ENCODE data around the gene CACTIN.
A peak's percentile ranks its signal among the peaks of the same experiment; 100 is the strongest.

The CACTIN gene

DNA sequence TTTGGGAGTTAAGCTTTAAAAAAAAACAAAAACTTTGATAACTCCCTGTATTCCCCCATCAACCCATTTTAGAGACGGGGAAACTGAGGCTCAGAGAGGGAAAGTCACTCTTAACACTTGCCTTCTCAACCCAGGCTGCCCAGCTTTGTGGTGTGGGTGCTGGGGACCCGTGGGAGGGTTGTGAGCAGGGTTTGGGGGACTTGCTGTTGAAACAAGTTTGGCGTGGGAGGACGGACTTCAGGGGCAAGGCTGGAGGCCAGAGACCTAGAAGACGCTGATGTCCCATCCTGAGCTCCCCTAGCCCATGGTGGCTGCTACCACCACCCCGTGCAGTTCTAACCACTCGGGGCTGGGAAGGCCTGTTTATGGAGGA is 747 bp upstream of the CACTIN start:
- DNase-seq (ENCODE audit: low read depth in 2 of 2), result no peak

DNA sequence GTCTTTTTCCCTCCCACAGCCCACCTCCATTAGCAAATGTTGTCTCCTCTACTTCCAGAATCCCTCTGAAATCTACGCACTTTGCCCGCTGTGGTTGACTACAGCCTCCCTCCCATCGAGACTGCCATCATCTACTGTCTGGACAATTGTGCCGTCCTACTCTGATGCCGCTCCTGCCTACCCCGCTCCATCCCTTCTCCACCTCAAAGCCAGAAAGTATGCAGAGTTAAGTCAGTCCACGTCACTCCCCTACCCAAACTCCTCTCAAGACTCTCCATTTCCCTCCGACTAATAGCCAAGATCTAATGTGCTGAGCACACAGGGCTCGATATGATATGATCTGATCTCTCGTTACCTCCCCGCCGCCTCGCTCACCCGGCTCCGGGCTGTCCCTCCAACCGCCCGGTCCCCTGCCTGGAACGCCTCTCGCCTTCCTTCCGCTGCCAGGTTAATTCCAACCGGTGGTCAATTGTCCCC is 556 bp downstream of the CACTIN start:
- no peak for DNase-seq (ENCODE audit: low read depth in 2 of 2)

- no peak for DNase-seq (ENCODE audit: low read depth in 2 of 2)
Observed at GRCh38 chr19:3623716-3624115, 2.9 kb downstream of the CACTIN start.

GRCh38 chr19:3622224-3622623 is 4.4 kb downstream of the CACTIN start:
- no peak for DNase-seq (ENCODE audit: low read depth in 2 of 2)

GRCh38 chr19:3621689-3622088 is 4.9 kb downstream of the CACTIN start:
- no peak for DNase-seq (ENCODE audit: low read depth in 2 of 2)

DNA sequence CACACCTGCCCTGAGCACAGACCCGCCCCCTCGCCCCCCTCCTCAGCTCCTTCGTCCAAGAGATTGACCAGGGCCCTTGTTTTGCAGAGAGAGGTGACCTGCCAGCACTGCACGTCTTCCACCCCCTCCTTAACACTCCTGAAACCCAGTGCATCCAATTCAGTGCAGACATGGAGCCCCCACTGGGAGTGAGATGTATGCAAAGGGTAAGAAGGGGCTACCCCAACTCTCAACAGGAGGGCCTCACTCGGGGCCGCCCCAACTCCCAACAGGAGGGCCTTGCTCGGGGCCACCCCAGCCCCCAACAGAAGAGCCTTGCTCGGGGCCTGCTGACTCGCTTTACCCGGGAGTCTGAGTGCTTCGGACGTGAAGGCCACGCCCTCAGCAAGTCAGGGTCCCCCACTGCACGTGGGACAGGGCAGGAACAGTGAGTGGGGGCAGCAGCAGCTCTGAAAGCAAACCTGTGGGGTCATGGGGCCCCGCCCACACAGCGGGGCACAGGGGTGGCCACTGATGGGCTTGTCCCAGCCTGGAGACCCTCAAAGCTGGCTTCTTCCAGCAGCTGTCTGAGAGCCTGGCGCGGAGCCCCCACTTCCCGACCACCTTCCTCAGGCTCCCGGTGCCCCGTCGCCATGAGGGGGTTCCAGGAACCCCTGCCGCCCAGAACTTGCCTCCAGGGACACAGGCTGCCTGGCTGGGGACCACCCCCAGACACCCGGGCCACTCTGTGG is 5.6 kb downstream of the CACTIN start:
- DNase-seq (ENCODE audit: low read depth in 2 of 2), result no peak

GRCh38 chr19:3620145-3620816 is 6.3 kb downstream of the CACTIN start:
- DNase-seq (ENCODE audit: low read depth in 2 of 2), result no peak

GRCh38 chr19:3619631-3620012 is 7.0 kb downstream of the CACTIN start:
- no peak for DNase-seq (ENCODE audit: low read depth in 2 of 2)

GRCh38 chr19:3618811-3619630 is 7.6 kb downstream of the CACTIN start:
- DNase-seq (ENCODE audit: low read depth in 2 of 2), result no peak

DNA sequence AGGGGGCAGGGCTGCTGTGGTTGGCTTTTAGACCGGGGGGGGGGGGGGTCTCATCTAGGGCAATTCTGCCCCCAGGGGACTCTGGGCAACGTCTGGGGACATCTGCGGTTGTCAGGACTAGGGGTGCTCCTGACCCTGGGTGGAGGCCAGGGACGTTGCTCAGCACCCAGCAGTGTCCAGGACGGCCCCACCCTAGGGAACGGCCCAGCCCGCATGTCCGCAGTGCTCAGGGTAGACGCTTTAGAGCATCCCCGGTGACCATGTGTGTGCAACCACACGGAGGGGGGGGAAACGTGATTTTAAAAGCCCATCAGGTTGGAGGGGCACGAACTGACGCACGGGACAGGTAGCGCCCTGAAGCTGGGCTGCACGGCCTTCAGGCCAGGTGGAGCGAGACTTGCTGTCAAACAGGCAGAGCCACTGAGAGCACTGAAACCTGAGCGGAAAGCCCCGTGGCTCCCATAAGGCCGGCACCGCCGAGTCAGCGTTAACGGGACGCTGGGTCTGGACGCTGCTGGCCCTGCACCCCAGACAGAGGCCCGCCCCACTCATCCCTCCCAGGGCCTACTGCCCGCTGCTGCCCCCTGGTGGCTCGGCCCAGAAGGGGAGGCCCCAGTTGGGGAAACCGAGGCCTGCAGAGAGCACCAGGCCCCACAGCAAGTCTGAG is 8.3 kb downstream of the CACTIN start:
- peak; percentile 25 to 44 for DNase-seq (ENCODE audit: low read depth in 2 of 2)

DNA sequence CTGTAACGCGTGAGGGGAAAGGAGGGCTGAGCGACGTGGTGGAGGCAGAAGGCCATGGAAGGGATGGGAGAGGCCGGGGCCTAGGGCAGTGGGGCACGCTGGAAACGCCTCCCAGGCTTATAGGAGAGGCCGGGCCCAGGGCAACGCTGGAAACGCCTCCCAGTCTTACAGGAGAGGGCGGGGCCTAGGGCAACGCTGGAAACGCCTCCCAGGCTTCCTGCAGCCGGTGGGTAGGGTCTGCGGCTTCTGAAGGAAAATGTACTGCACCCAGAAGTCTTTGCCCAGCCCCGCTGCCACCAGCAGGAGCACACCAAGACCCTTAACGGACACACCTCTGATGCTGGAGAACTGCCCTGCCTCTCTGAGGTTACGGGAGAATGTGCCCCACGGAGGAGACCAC is 9.1 kb downstream of the CACTIN start:
- no peak for DNase-seq (ENCODE audit: low read depth in 2 of 2)

DNA sequence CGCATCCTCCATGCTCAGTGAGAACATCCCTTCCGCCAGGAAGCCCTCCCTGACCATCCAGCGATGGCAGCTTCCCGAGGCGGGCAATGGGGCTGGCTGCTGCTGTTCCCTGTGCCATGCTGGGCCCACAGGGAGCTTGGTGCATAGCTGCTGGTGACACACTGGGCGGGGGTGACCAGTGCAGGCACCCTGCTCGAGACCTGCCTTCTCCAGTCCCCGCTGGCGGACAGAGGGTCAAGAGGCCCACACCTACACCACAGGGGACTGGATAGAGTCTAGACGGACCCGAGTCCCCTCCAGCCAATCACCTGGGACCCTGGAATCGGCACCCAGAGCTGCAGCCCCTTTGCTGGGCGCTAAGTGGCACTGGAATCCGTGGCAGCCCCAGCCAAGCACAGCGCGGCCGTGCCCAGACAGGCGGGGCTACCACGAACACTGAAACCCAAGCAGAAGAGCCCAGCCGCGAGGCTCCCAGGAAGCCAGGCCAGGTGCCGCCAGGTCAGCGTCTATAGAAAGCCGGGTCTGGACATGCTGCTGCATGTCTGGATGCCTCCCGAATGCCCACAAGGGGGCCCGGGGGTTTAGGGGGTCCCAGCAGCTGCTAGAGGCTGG is 11.0 kb downstream of the CACTIN start:
- no peak for DNase-seq (ENCODE audit: low read depth in 2 of 2)

DNA sequence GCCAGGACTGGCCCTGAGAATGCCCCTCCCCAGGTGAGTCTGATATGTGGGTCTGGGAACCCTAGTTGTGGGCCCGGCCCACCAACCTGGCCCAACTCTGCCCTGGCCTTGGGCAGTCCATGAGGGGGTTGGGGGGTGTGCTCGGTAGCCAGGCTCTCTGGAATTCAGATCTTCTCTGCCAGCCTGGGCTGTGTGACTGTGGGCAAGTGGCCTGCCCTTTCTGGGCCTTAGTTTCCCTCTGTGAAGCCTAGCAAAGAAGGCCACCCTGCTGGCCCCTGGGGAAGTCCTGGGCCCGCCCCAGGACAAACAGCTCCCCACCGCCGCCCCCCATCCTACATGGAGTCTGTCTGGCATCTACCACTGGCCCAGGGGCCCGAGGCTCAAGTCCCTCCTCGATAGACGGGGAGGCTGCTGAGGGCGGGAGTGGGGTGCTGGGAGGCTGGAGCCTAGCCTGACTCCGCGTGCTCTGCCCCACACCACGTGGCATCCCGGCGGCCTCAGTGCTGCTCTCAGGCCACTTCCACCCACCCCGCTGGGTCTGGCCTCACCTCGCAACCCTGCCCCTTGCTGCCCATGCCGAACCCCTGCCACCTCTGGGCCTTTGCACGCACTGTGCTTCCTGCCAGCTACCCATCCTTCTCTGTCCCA is 11.6 kb downstream of the CACTIN start:
- no peak for DNase-seq (ENCODE audit: low read depth in 2 of 2)

DNA sequence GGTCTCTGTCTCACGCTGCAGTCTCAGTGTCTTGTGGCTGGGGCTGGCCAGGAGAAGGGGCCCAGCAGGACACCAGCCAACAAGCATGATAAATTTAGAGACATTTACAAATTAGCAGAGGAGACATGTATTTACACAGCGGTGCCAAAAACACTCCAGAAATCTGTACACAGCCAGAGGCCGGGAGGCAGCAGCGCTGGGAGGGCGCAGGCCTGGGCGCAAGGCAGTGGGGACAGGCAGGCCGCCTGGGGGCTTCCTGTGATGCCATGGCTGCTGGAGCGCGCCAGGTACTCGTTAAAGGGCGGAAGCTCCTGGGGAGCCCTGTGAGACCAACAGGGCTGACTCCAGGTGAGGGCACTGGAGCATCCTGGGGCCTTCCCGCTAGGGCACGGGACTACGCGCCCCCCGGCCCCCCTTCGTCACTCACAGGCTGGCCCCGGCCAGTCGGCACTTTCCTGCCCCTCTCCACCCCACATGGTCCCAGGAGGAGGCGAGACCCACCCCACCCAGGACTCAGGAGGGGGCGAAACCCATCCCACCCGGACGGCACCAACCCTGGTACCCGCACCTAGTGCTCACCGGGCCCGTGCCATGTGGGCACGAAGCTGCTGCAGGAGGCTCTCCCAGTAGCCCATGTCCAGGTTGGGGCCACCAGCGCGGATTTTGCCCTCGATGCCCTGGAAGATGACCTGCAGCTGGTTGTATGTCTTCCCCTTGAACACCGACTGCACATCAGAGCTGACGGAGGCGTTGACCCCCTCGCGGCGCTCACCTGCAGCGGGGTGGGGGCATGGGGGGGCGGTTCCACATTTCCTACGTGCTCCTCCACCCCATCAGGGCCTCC is 12.6 kb downstream of the CACTIN start:
- DNase-seq (ENCODE audit: low read depth in 2 of 2), result no peak

GRCh38 chr19:3612901-3613741 is 13.5 kb downstream of the CACTIN start:
- DNase-seq (ENCODE audit: low read depth in 2 of 2), result no peak

GRCh38 chr19:3612330-3612729 is 14.3 kb downstream of the CACTIN start:
- no peak for DNase-seq (ENCODE audit: low read depth in 2 of 2)

- DNase-seq (ENCODE audit: low read depth in 2 of 2), result no peak
Observed at GRCh38 chr19:3611841-3612240, 14.7 kb downstream of the CACTIN start.

GRCh38 chr19:3610745-3611717 is 15.6 kb downstream of the CACTIN start:
- no peak for DNase-seq (ENCODE audit: low read depth in 2 of 2)

All from stimulated activated CD4-positive, alpha-beta T cell treated with anti-CD3 and anti-CD28 coated beads, Interleukin-12 subunit alpha, Interleukin-12 subunit beta, amount 100 ng/mL, for 24 hours (primary cell).